H1 (cell line): ENCODE data around the gene PPARGC1A. TPM values are rescaled to one million over a fixed set of nuclear protein-coding genes. Genes with fewer than 3 reads are reported as not detected.
A peak's percentile ranks its signal among the peaks of the same experiment; 100 is the strongest.

Source experiments
- CTCF ChIA-PET: fragments of 300-600 bp; sonication (Branson Sonifier 250); formaldehyde crosslinking; loops from one replicate; lab custom pipeline; 2021; ENCODE audit not compliant: partially characterized antibody; lab: Charles Lee
- POLR2A ChIA-PET: fragments of 300-600 bp; sonication (Branson Sonifier 250); formaldehyde crosslinking; loops from one replicate; lab custom pipeline; 2021; ENCODE audit warnings: inconsistent platforms; ENCODE audit not compliant: partially characterized antibody; lab: Charles Lee
- DNase-seq, 2 experiments: peaks; one replicate each; pipeline versions ENCODE4 v3.0.0 to v3.0.0-alpha.2; 2010 to 2022; ENCODE audit warnings: low spot score in 2 of 2, low read depth in 1 of 2, mixed read lengths in 1 of 2
- FAIRE-seq: peaks from 2 replicates; lab custom pipeline; 2011; peaks lifted over from hg19 to GRCh38; lab: Jason Lieb, UNC
- H2AFZ ChIP-seq: 2 replicates; pipeline ENCODE4 v1.8.1; 2012; ENCODE audit warnings: low read length, inconsistent platforms
- H2AK5ac ChIP-seq: 2 replicates; pipeline ENCODE4 v1.6.1; 2013; ENCODE audit warnings: low read depth, low read length
- H2BK120ac ChIP-seq: replicated peaks from 2 replicates; pipeline ENCODE3; 2013; ENCODE audit warnings: low read depth, low read length, inconsistent platforms
- H2BK12ac ChIP-seq: 2 replicates; pipeline ENCODE4 v1.6.1; 2013; ENCODE audit warnings: low read depth, low read length
- H2BK15ac ChIP-seq: 2 replicates; pipeline ENCODE4 v1.6.1; 2013; ENCODE audit warnings: low read length
- H2BK20ac ChIP-seq: 2 replicates; pipeline ENCODE4 v1.6.1; 2013; ENCODE audit warnings: low read length
- H2BK5ac ChIP-seq: 2 replicates; pipeline ENCODE4 v1.6.1; 2013; ENCODE audit warnings: low read depth, low read length
- H3K14ac ChIP-seq: 2 replicates; pipeline ENCODE4 v1.6.1; 2013; ENCODE audit warnings: inconsistent platforms; ENCODE audit not compliant: insufficient read length
- H3K18ac ChIP-seq: 2 replicates; pipeline ENCODE4 v1.6.1; 2013; ENCODE audit warnings: low read length; ENCODE audit errors: extremely low read depth
- H3K23ac ChIP-seq: 2 replicates; pipeline ENCODE4 v1.6.1; 2013; ENCODE audit warnings: inconsistent platforms; ENCODE audit not compliant: insufficient read length
- H3K23me2 ChIP-seq: 2 replicates; pipeline ENCODE4 v1.6.1; 2013; ENCODE audit warnings: low read depth, low read length
- H3K27ac ChIP-seq: 2 replicates; pipeline ENCODE4 v1.6.1; 2011; ENCODE audit warnings: low read depth, low read length, inconsistent platforms
- H3K27me3 ChIP-seq, 4 experiments: replicated peaks in 1 of 4; 1 replicate in 1 of 4; 2 replicates in 3 of 4; pipeline versions ENCODE4 v1.6.1 to v1.8.1; 2011 to 2013; ENCODE audit warnings: low read length in 3 of 4, mild to moderate bottlenecking in 3 of 4, inconsistent platforms in 2 of 4, mixed read lengths in 2 of 4, moderate library complexity in 1 of 4; ENCODE audit not compliant: control insufficient read depth in 3 of 4, insufficient read depth in 3 of 4; ENCODE audit errors: extremely low read depth in 1 of 4
- H3K36me3 ChIP-seq, 4 experiments: 2 replicates each; pipeline versions ENCODE4 v1.6.1 to v1.8.1; 2011 to 2013; ENCODE audit warnings: mild to moderate bottlenecking in 4 of 4, low read length in 3 of 4, moderate library complexity in 2 of 4, control low read depth in 1 of 4, inconsistent platforms in 1 of 4; ENCODE audit not compliant: insufficient read depth in 4 of 4, control insufficient read depth in 2 of 4
- H3K4ac ChIP-seq: replicated peaks from 2 replicates; pipeline ENCODE3; 2013; ENCODE audit warnings: low read length, low read depth, mixed read lengths, inconsistent platforms; ENCODE audit not compliant: insufficient read length
- H3K4me1 ChIP-seq, 4 experiments: replicated peaks in 1 of 4; 1 replicate in 1 of 4; 2 replicates in 3 of 4; pipeline versions ENCODE4 v1.6.1 to v1.8.1; 2011 to 2013; ENCODE audit warnings: low read length in 3 of 4, inconsistent platforms in 2 of 4, mixed read lengths in 1 of 4; ENCODE audit not compliant: insufficient read depth in 4 of 4, control insufficient read depth in 3 of 4
- H3K4me2 ChIP-seq, 2 experiments: 2 replicates each; pipeline versions ENCODE4 v1.6.1 to v1.8.1; 2011 to 2013; ENCODE audit warnings: low read depth in 2 of 2, low read length in 2 of 2, control low read depth in 1 of 2, inconsistent platforms in 1 of 2, mild to moderate bottlenecking in 1 of 2; ENCODE audit not compliant: insufficient read depth in 1 of 2
- H3K4me3 ChIP-seq, 4 experiments: fragments of 200-600, 300-600 bp in 1 of 4; sonication (generic), shearing (Covaris generic), sonication (Bioruptor Twin) in 1 of 4; 2 replicates each; pipeline versions ENCODE4 v1.5.1 to v1.8.1; 2011 to 2016; ENCODE audit warnings: low read length in 4 of 4, low read depth in 3 of 4, control low read depth in 2 of 4, inconsistent platforms in 2 of 4, mild to moderate bottlenecking in 2 of 4, mixed read lengths in 1 of 4, moderate library complexity in 1 of 4; ENCODE audit not compliant: insufficient read depth in 2 of 4; ENCODE audit errors: extremely low read depth in 1 of 4
- H3K56ac ChIP-seq: replicated peaks from 2 replicates; pipeline ENCODE3; 2013; ENCODE audit warnings: low read depth, mild to moderate bottlenecking, mixed read lengths, low read length, inconsistent platforms; ENCODE audit not compliant: insufficient read length
- H3K79me1 ChIP-seq: 2 replicates; pipeline ENCODE4 v1.6.1; 2013; ENCODE audit warnings: low read depth, low read length, control low read depth
- H3K79me2 ChIP-seq, 2 experiments: 2 replicates each; pipeline versions ENCODE4 v1.6.1 to v1.8.1; 2012 to 2013; ENCODE audit warnings: low read length in 2 of 2, mild to moderate bottlenecking in 2 of 2, inconsistent platforms in 1 of 2; ENCODE audit not compliant: insufficient read depth in 2 of 2, control insufficient read depth in 1 of 2
- H3K9ac ChIP-seq, 4 experiments: replicated peaks in 1 of 4; 1 replicate in 1 of 4; 2 replicates in 3 of 4; pipeline versions ENCODE4 v1.6.1 to v1.8.1; 2011 to 2013; ENCODE audit warnings: low read depth in 3 of 4, low read length in 3 of 4, control low read depth in 2 of 4, mild to moderate bottlenecking in 2 of 4, moderate library complexity in 2 of 4, inconsistent platforms in 1 of 4; ENCODE audit errors: extremely low read depth in 1 of 4
- H3K9me3 ChIP-seq, 2 experiments: 2 replicates each; pipeline versions ENCODE4 v1.6.1 to v1.8.1; 2012 to 2013; ENCODE audit warnings: mild to moderate bottlenecking in 2 of 2, moderate library complexity in 2 of 2, control low read depth in 1 of 2, inconsistent platforms in 1 of 2, low read depth in 1 of 2, low read length in 1 of 2, mixed read lengths in 1 of 2; ENCODE audit not compliant: insufficient read depth in 2 of 2
- H4K20me1 ChIP-seq, 2 experiments: replicated peaks in 1 of 2; 2 replicates each; pipeline versions ENCODE3 to v1.8.1; 2011 to 2013; ENCODE audit warnings: inconsistent platforms in 2 of 2, low read length in 2 of 2, mild to moderate bottlenecking in 1 of 2; ENCODE audit not compliant: insufficient read depth in 2 of 2, control insufficient read depth in 1 of 2
- H4K5ac ChIP-seq: 2 replicates; pipeline ENCODE4 v1.6.1; 2013; ENCODE audit warnings: low read length, low read depth, mixed read lengths, inconsistent platforms; ENCODE audit not compliant: insufficient read length
- H4K8ac ChIP-seq: 2 replicates; pipeline ENCODE4 v1.8.0; 2013; ENCODE audit warnings: mild to moderate bottlenecking, moderate library complexity, low read length, inconsistent platforms; ENCODE audit not compliant: insufficient read depth; ENCODE audit errors: extremely low read depth
- H4K91ac ChIP-seq: replicated peaks from 2 replicates; pipeline ENCODE3; 2013; ENCODE audit warnings: low read length, mixed read lengths, inconsistent platforms; ENCODE audit not compliant: insufficient read length
- MAFK ChIP-seq: IDR thresholded peaks from 2 replicates; pipeline ENCODE4 v1.6.1; 2012; ENCODE audit warnings: low read depth, mild to moderate bottlenecking, improper control_type of control experiment, low read length
- WGBS, 2 experiments: shearing (Covaris generic) in 1 of 2; methylation state at CpG; one replicate each; pipeline versions ENCODE4 v1.1.6 to v1.1.7; 2013 to 2015; ENCODE audit warnings: low lambda C conversion rate in 2 of 2, mixed read lengths in 2 of 2, inconsistent platforms in 1 of 2, low coverage in 1 of 2, missing lambda C conversion rate in 1 of 2; ENCODE audit not compliant: insufficient replicate concordance in 2 of 2, insufficient coverage in 1 of 2, insufficient read length in 1 of 2; ENCODE audit errors: extremely low coverage in 1 of 2, missing lambda C conversion rate in 1 of 2; 5-methylcytosine and 5-hydroxymethylcytosine counted together
- polyA plus RNA-seq, 7 experiments: library from polyadenylated mRNA; depleted of rRNA in 3 of 7; stranded (reverse) in 5 of 7; unstranded in 2 of 7; fragments of >200 nt in 5 of 7; fragments of 200-250 nt in 2 of 7; gene quantifications; 1 replicate in 5 of 7; 2 replicates in 1 of 7; 4 replicates in 1 of 7; pipeline versions ENCODE4 v1.2.1 to v1.2.3, GENCODE V29; 2011 to 2013; ENCODE audit warnings: missing spikeins in 2 of 7, mixed read lengths in 2 of 7
- total RNA-seq: library from RNA; stranded (reverse); fragmentation: NEBNext Ultra II Directional; extraction: Animal tissue kit (Norgen Biotek cat#: 25700); gene quantifications from 2 replicates; pipeline ENCODE4 v1.2.1, GENCODE V29; 2021

Gene PPARGC1A
- total and polyA plus RNA-seq, 2 of the 8 experiments (the other 6 are each of a cell fraction or from before 2014, with no cell fraction given), result 0.54 to 1.4 TPM

- H2BK15ac ChIP-seq, result no peak overlapping the region
- CTCF ChIA-PET, result interaction anchor here (0.7 to 0.9 kb wide), 2 partner anchors 11 to 29 kb away, joined by 3 read pairs; partner anchors contain the start of gene PPARGC1A
- H3K4me1 ChIP-seq, result 0 out of 7 replicates have a peak, but pooled peaks cover 0 to 3% (median 0%) of the 10 kb centered on the region in 4 experiments
- H3K23me2 ChIP-seq, result no peaks in the 10 kb centered on the region; the same call in 1 of the 2 replicates
- no peak overlapping the region for H4K8ac ChIP-seq
- no peaks in the 10 kb centered on the region for H4K20me1 ChIP-seq
- H3K9me3 ChIP-seq, result 0 out of 4 replicates have a peak, but pooled peaks cover 3 to 4% of the 10 kb centered on the region in 2 experiments
- no peaks in the 10 kb centered on the region for H3K27me3 ChIP-seq
- H3K4me3 ChIP-seq, result no peak overlapping the region
- no peak overlapping the region for H4K91ac ChIP-seq
- 93% methylated on average over 3 of the region's 3 CpGs; no CpG with 5 or more reads in 1 of the 2 experiments for WGBS, 2 experiments
- no peak overlapping the region for H2AFZ ChIP-seq
- H4K5ac ChIP-seq, result no peak overlapping the region
- no peak for TF ChIP-seq MAFK
- TF ChIP-seq, all 59 proteins: peak for 0
- DNase-seq, result no peak
- Histone ChIP-seq H2BK120ac (no peak overlapping the region), H3K18ac (no peak overlapping the region), H3K27ac (no peak overlapping the region), H2BK12ac (no peak overlapping the region), H3K14ac (no peak overlapping the region), H2BK20ac (no peak overlapping the region), H3K23ac (no peak overlapping the region), H3K9ac (no peak overlapping the region), H2AK5ac (no peak overlapping the region), H3K79me1 (no peaks in the 10 kb centered on the region), H3K36me3 (no peaks in the 10 kb centered on the region), H3K4ac (no peak overlapping the region), H3K4me2 (no peak overlapping the region), H3K56ac (no peak overlapping the region), H2BK5ac (no peak overlapping the region), H3K79me2 (no peaks in the 10 kb centered on the region)
- POLR2A ChIA-PET, result no interaction called here
- peak; percentile 24 for FAIRE-seq
Measured at GRCh38 chr4:23860919-23861318, 28.9 kb downstream of the PPARGC1A start.
